H1 (cell line): ENCODE data around the gene MARCHF3. TPM values are rescaled to one million over a fixed set of nuclear protein-coding genes. Genes with fewer than 3 reads are reported as not detected.
"Not testable (repeated sequence)": the region's sequence is repeated elsewhere in the genome, so short reads cannot be mapped to it uniquely, and the experiment has no call there.

Experiments used
- CTCF ChIA-PET: fragments of 300-600 bp; sonication (Branson Sonifier 250); formaldehyde crosslinking; loops from one replicate; lab custom pipeline; 2021; ENCODE audit not compliant: partially characterized antibody; lab: Charles Lee
- POLR2A ChIA-PET: fragments of 300-600 bp; sonication (Branson Sonifier 250); formaldehyde crosslinking; loops from one replicate; lab custom pipeline; 2021; ENCODE audit warnings: inconsistent platforms; ENCODE audit not compliant: partially characterized antibody; lab: Charles Lee
- DNase-seq, 2 experiments: peaks; one replicate each; pipeline versions ENCODE4 v3.0.0 to v3.0.0-alpha.2; 2010 to 2022; ENCODE audit warnings: low spot score in 2 of 2, low read depth in 1 of 2, mixed read lengths in 1 of 2
- FAIRE-seq: peaks from 2 replicates; lab custom pipeline; 2011; peaks lifted over from hg19 to GRCh38; lab: Jason Lieb, UNC
- H2AFZ ChIP-seq: 2 replicates; pipeline ENCODE4 v1.8.1; 2012; ENCODE audit warnings: low read length, inconsistent platforms
- H2AK5ac ChIP-seq: 2 replicates; pipeline ENCODE4 v1.6.1; 2013; ENCODE audit warnings: low read depth, low read length
- H2BK120ac ChIP-seq: replicated peaks from 2 replicates; pipeline ENCODE3; 2013; ENCODE audit warnings: low read depth, low read length, inconsistent platforms
- H2BK12ac ChIP-seq: 2 replicates; pipeline ENCODE4 v1.6.1; 2013; ENCODE audit warnings: low read depth, low read length
- H2BK15ac ChIP-seq: 2 replicates; pipeline ENCODE4 v1.6.1; 2013; ENCODE audit warnings: low read length
- H2BK20ac ChIP-seq: 2 replicates; pipeline ENCODE4 v1.6.1; 2013; ENCODE audit warnings: low read length
- H2BK5ac ChIP-seq: 2 replicates; pipeline ENCODE4 v1.6.1; 2013; ENCODE audit warnings: low read depth, low read length
- H3K14ac ChIP-seq: 2 replicates; pipeline ENCODE4 v1.6.1; 2013; ENCODE audit warnings: inconsistent platforms; ENCODE audit not compliant: insufficient read length
- H3K18ac ChIP-seq: 2 replicates; pipeline ENCODE4 v1.6.1; 2013; ENCODE audit warnings: low read length; ENCODE audit errors: extremely low read depth
- H3K23ac ChIP-seq: 2 replicates; pipeline ENCODE4 v1.6.1; 2013; ENCODE audit warnings: inconsistent platforms; ENCODE audit not compliant: insufficient read length
- H3K23me2 ChIP-seq: 2 replicates; pipeline ENCODE4 v1.6.1; 2013; ENCODE audit warnings: low read depth, low read length
- H3K27ac ChIP-seq: 2 replicates; pipeline ENCODE4 v1.6.1; 2011; ENCODE audit warnings: low read depth, low read length, inconsistent platforms
- H3K27me3 ChIP-seq, 4 experiments: replicated peaks in 1 of 4; 1 replicate in 1 of 4; 2 replicates in 3 of 4; pipeline versions ENCODE4 v1.6.1 to v1.8.1; 2011 to 2013; ENCODE audit warnings: low read length in 3 of 4, mild to moderate bottlenecking in 3 of 4, inconsistent platforms in 2 of 4, mixed read lengths in 2 of 4, moderate library complexity in 1 of 4; ENCODE audit not compliant: control insufficient read depth in 3 of 4, insufficient read depth in 3 of 4; ENCODE audit errors: extremely low read depth in 1 of 4
- H3K36me3 ChIP-seq, 4 experiments: 2 replicates each; pipeline versions ENCODE4 v1.6.1 to v1.8.1; 2011 to 2013; ENCODE audit warnings: mild to moderate bottlenecking in 4 of 4, low read length in 3 of 4, moderate library complexity in 2 of 4, control low read depth in 1 of 4, inconsistent platforms in 1 of 4; ENCODE audit not compliant: insufficient read depth in 4 of 4, control insufficient read depth in 2 of 4
- H3K4ac ChIP-seq: replicated peaks from 2 replicates; pipeline ENCODE3; 2013; ENCODE audit warnings: low read length, low read depth, mixed read lengths, inconsistent platforms; ENCODE audit not compliant: insufficient read length
- H3K4me1 ChIP-seq, 4 experiments: replicated peaks in 1 of 4; 1 replicate in 1 of 4; 2 replicates in 3 of 4; pipeline versions ENCODE4 v1.6.1 to v1.8.1; 2011 to 2013; ENCODE audit warnings: low read length in 3 of 4, inconsistent platforms in 2 of 4, mixed read lengths in 1 of 4; ENCODE audit not compliant: insufficient read depth in 4 of 4, control insufficient read depth in 3 of 4
- H3K4me2 ChIP-seq, 2 experiments: 2 replicates each; pipeline versions ENCODE4 v1.6.1 to v1.8.1; 2011 to 2013; ENCODE audit warnings: low read depth in 2 of 2, low read length in 2 of 2, control low read depth in 1 of 2, inconsistent platforms in 1 of 2, mild to moderate bottlenecking in 1 of 2; ENCODE audit not compliant: insufficient read depth in 1 of 2
- H3K4me3 ChIP-seq, 4 experiments: fragments of 200-600, 300-600 bp in 1 of 4; sonication (generic), shearing (Covaris generic), sonication (Bioruptor Twin) in 1 of 4; 2 replicates each; pipeline versions ENCODE4 v1.5.1 to v1.8.1; 2011 to 2016; ENCODE audit warnings: low read length in 4 of 4, low read depth in 3 of 4, control low read depth in 2 of 4, inconsistent platforms in 2 of 4, mild to moderate bottlenecking in 2 of 4, mixed read lengths in 1 of 4, moderate library complexity in 1 of 4; ENCODE audit not compliant: insufficient read depth in 2 of 4; ENCODE audit errors: extremely low read depth in 1 of 4
- H3K56ac ChIP-seq: replicated peaks from 2 replicates; pipeline ENCODE3; 2013; ENCODE audit warnings: low read depth, mild to moderate bottlenecking, mixed read lengths, low read length, inconsistent platforms; ENCODE audit not compliant: insufficient read length
- H3K79me1 ChIP-seq: 2 replicates; pipeline ENCODE4 v1.6.1; 2013; ENCODE audit warnings: low read depth, low read length, control low read depth
- H3K79me2 ChIP-seq, 2 experiments: 2 replicates each; pipeline versions ENCODE4 v1.6.1 to v1.8.1; 2012 to 2013; ENCODE audit warnings: low read length in 2 of 2, mild to moderate bottlenecking in 2 of 2, inconsistent platforms in 1 of 2; ENCODE audit not compliant: insufficient read depth in 2 of 2, control insufficient read depth in 1 of 2
- H3K9ac ChIP-seq, 4 experiments: replicated peaks in 1 of 4; 1 replicate in 1 of 4; 2 replicates in 3 of 4; pipeline versions ENCODE4 v1.6.1 to v1.8.1; 2011 to 2013; ENCODE audit warnings: low read depth in 3 of 4, low read length in 3 of 4, control low read depth in 2 of 4, mild to moderate bottlenecking in 2 of 4, moderate library complexity in 2 of 4, inconsistent platforms in 1 of 4; ENCODE audit errors: extremely low read depth in 1 of 4
- H3K9me3 ChIP-seq, 2 experiments: 2 replicates each; pipeline versions ENCODE4 v1.6.1 to v1.8.1; 2012 to 2013; ENCODE audit warnings: mild to moderate bottlenecking in 2 of 2, moderate library complexity in 2 of 2, control low read depth in 1 of 2, inconsistent platforms in 1 of 2, low read depth in 1 of 2, low read length in 1 of 2, mixed read lengths in 1 of 2; ENCODE audit not compliant: insufficient read depth in 2 of 2
- H4K20me1 ChIP-seq, 2 experiments: replicated peaks in 1 of 2; 2 replicates each; pipeline versions ENCODE3 to v1.8.1; 2011 to 2013; ENCODE audit warnings: inconsistent platforms in 2 of 2, low read length in 2 of 2, mild to moderate bottlenecking in 1 of 2; ENCODE audit not compliant: insufficient read depth in 2 of 2, control insufficient read depth in 1 of 2
- H4K5ac ChIP-seq: 2 replicates; pipeline ENCODE4 v1.6.1; 2013; ENCODE audit warnings: low read length, low read depth, mixed read lengths, inconsistent platforms; ENCODE audit not compliant: insufficient read length
- H4K8ac ChIP-seq: 2 replicates; pipeline ENCODE4 v1.8.0; 2013; ENCODE audit warnings: mild to moderate bottlenecking, moderate library complexity, low read length, inconsistent platforms; ENCODE audit not compliant: insufficient read depth; ENCODE audit errors: extremely low read depth
- H4K91ac ChIP-seq: replicated peaks from 2 replicates; pipeline ENCODE3; 2013; ENCODE audit warnings: low read length, mixed read lengths, inconsistent platforms; ENCODE audit not compliant: insufficient read length
- ASH2L ChIP-seq: fragments of 200-600, 300-600 bp; sonication (generic); IDR thresholded peaks from one replicate; pipeline ENCODE4 v1.7.1; 2017; ENCODE audit warnings: low read length
- RAD21 ChIP-seq, 2 experiments: IDR thresholded peaks in 1 of 2; conservative IDR thresholded peaks in 1 of 2; 2 replicates each; pipeline ENCODE4 v1.6.1; 2011; ENCODE audit warnings: low read depth in 2 of 2, low read length in 2 of 2, improper control_type of control experiment in 1 of 2, inconsistent platforms in 1 of 2, mild to moderate bottlenecking in 1 of 2, moderate library complexity in 1 of 2
- WGBS, 2 experiments: shearing (Covaris generic) in 1 of 2; methylation state at CpG; one replicate each; pipeline versions ENCODE4 v1.1.6 to v1.1.7; 2013 to 2015; ENCODE audit warnings: low lambda C conversion rate in 2 of 2, mixed read lengths in 2 of 2, inconsistent platforms in 1 of 2, low coverage in 1 of 2, missing lambda C conversion rate in 1 of 2; ENCODE audit not compliant: insufficient replicate concordance in 2 of 2, insufficient coverage in 1 of 2, insufficient read length in 1 of 2; ENCODE audit errors: extremely low coverage in 1 of 2, missing lambda C conversion rate in 1 of 2; 5-methylcytosine and 5-hydroxymethylcytosine counted together
- polyA plus RNA-seq, 7 experiments: library from polyadenylated mRNA; depleted of rRNA in 3 of 7; stranded (reverse) in 5 of 7; unstranded in 2 of 7; fragments of >200 nt in 5 of 7; fragments of 200-250 nt in 2 of 7; gene quantifications; 1 replicate in 5 of 7; 2 replicates in 1 of 7; 4 replicates in 1 of 7; pipeline versions ENCODE4 v1.2.1 to v1.2.3, GENCODE V29; 2011 to 2013; ENCODE audit warnings: missing spikeins in 2 of 7, mixed read lengths in 2 of 7
- total RNA-seq: library from RNA; stranded (reverse); fragmentation: NEBNext Ultra II Directional; extraction: Animal tissue kit (Norgen Biotek cat#: 25700); gene quantifications from 2 replicates; pipeline ENCODE4 v1.2.1, GENCODE V29; 2021

The MARCHF3 gene
- total and polyA plus RNA-seq, 2 of the 8 experiments (the other 6 are each of a cell fraction or from before 2014, with no cell fraction given) = 12.0 to 16.9 TPM

GRCh38 chr5:126845470-126846070 is 184.8 kb downstream of the MARCHF3 start:
- WGBS, 2 experiments = 10% methylated on average over 14 of the region's 14 CpGs; no CpG with 5 or more reads in 1 of the 2 experiments
- H4K5ac ChIP-seq = peak overlapping the region; percentile 62
- H3K27ac ChIP-seq, H3K9ac ChIP-seq, H4K20me1 ChIP-seq, POLR2A ChIA-PET, H3K23me2 ChIP-seq, CTCF ChIA-PET, H2BK12ac ChIP-seq, H2BK15ac ChIP-seq, H3K4ac ChIP-seq, H4K8ac ChIP-seq, H2AK5ac ChIP-seq, H2AFZ ChIP-seq, H3K36me3 ChIP-seq, H3K27me3 ChIP-seq, H3K9me3 ChIP-seq, H3K18ac ChIP-seq, H3K79me1 ChIP-seq, H4K91ac ChIP-seq, H2BK120ac ChIP-seq, FAIRE-seq, H3K14ac ChIP-seq, H3K23ac ChIP-seq: not testable (repeated sequence)
- peak overlapping the region; percentile 79 for H3K4me2 ChIP-seq
- H3K4me1 ChIP-seq = peaks cover 2 to 19% (median 16%) of the 10 kb centered on the region in 4 experiments
- TF ChIP-seq ASH2L = peak; percentile 44
- TF ChIP-seq RAD21 (IDR thresholded peaks at IDR 0.05 in 1 of 2, conservative IDR thresholded peaks at IDR 0.05 in 1 of 2; ENCODE audit: low read depth in 2 of 2, low read length in 2 of 2) = 0 out of 4 replicates have a peak, but pooled peaks of 1 of the 2 experiments have one; percentile 6
- peaks cover 0 to 23% of the 10 kb centered on the region in 2 experiments; a peak in 3 of 4 replicates for H3K79me2 ChIP-seq
- H2BK5ac ChIP-seq = peak overlapping the region; percentile 22; the same call in 1 of the 2 replicates
- peak overlapping the region; percentile 25; the same call in 1 of the 2 replicates for H2BK20ac ChIP-seq
- peak overlapping the region; percentile 35 to 57 (median 45) for H3K4me3 ChIP-seq
- DNase-seq = peak in 1 of 2 experiments; percentile 67
- peak overlapping the region; percentile 17 for H3K56ac ChIP-seq
